ENCODE data around the gene ZBTB18.
"Not testable (repeated sequence)": the region's sequence is repeated elsewhere in the genome, so short reads cannot be mapped to it uniquely, and the experiment has no call there.

The ZBTB18 gene

GRCh38 chr1:244050835-244051444, at the start of gene ZBTB18:
Gene ZBTB18 (plus strand): TSS chr1:244051283. CDS start chr1:244051432, 149 bp downstream.
- no peak for DNase-seq (ENCODE audit: low read depth in 2 of 3, low spot score in 1 of 3)

GRCh38 chr1:244002721-244003120, 48.4 kb upstream of the ZBTB18 start:
- no peak for DNase-seq (ENCODE audit: low read depth in 2 of 3, low spot score in 1 of 3)

GRCh38 chr1:244005455-244005854, 45.6 kb upstream of the ZBTB18 start:
- no peak for DNase-seq (ENCODE audit: low read depth in 2 of 3, low spot score in 1 of 3)

- no peak for DNase-seq (ENCODE audit: low read depth in 2 of 3, low spot score in 1 of 3)
Observed at GRCh38 chr1:244006381-244006901, 44.6 kb upstream of the ZBTB18 start.

- DNase-seq (ENCODE audit: low read depth in 2 of 3, low spot score in 1 of 3), result no peak
Observed at GRCh38 chr1:244006961-244007360, 44.1 kb upstream of the ZBTB18 start.

- peak; percentile 9 to 48 (median 38) for DNase-seq (ENCODE audit: low read depth in 2 of 3, low spot score in 1 of 3)
Observed at GRCh38 chr1:244010191-244010590, 40.9 kb upstream of the ZBTB18 start.

- no peak for DNase-seq (ENCODE audit: low read depth in 2 of 3, low spot score in 1 of 3)
Observed at GRCh38 chr1:244010703-244011123, 40.4 kb upstream of the ZBTB18 start.

- DNase-seq (ENCODE audit: low read depth in 2 of 3, low spot score in 1 of 3), result no peak
Observed at GRCh38 chr1:244011271-244011670, 39.8 kb upstream of the ZBTB18 start.

GRCh38 chr1:244011786-244012185, 39.3 kb upstream of the ZBTB18 start:
- no peak for DNase-seq (ENCODE audit: low read depth in 2 of 3, low spot score in 1 of 3)

GRCh38 chr1:244012202-244012601, 38.9 kb upstream of the ZBTB18 start:
- no peak for DNase-seq (ENCODE audit: low read depth in 2 of 3, low spot score in 1 of 3)

- DNase-seq (ENCODE audit: low read depth in 2 of 3, low spot score in 1 of 3), result no peak
Observed at GRCh38 chr1:244013100-244013499, 38.0 kb upstream of the ZBTB18 start.

- not testable (repeated sequence) for DNase-seq (ENCODE audit: low read depth in 2 of 3, low spot score in 1 of 3)
Observed at GRCh38 chr1:244014862-244015261, 36.2 kb upstream of the ZBTB18 start.

GRCh38 chr1:244019982-244020485, 31.0 kb upstream of the ZBTB18 start:
- DNase-seq (ENCODE audit: low read depth in 2 of 3, low spot score in 1 of 3), result no peak

- DNase-seq (ENCODE audit: low read depth in 2 of 3, low spot score in 1 of 3), result no peak
Observed at GRCh38 chr1:244021427-244021826, 29.7 kb upstream of the ZBTB18 start.

- no peak for DNase-seq (ENCODE audit: low read depth in 2 of 3, low spot score in 1 of 3)
Observed at GRCh38 chr1:244022311-244022710, 28.8 kb upstream of the ZBTB18 start.

GRCh38 chr1:244022864-244023440, 28.1 kb upstream of the ZBTB18 start:
- DNase-seq (ENCODE audit: low read depth in 2 of 3, low spot score in 1 of 3), result no peak

- no peak for DNase-seq (ENCODE audit: low read depth in 2 of 3, low spot score in 1 of 3)
Observed at GRCh38 chr1:244027491-244028145, 23.5 kb upstream of the ZBTB18 start.

- DNase-seq (ENCODE audit: low read depth in 2 of 3, low spot score in 1 of 3), result no peak
Observed at GRCh38 chr1:244028701-244029100, 22.4 kb upstream of the ZBTB18 start.

- no peak for DNase-seq (ENCODE audit: low read depth in 2 of 3, low spot score in 1 of 3)
Observed at GRCh38 chr1:244029124-244029523, 22.0 kb upstream of the ZBTB18 start.

- DNase-seq (ENCODE audit: low read depth in 2 of 3, low spot score in 1 of 3), result no peak
Observed at GRCh38 chr1:244030481-244031040, 20.5 kb upstream of the ZBTB18 start.

- DNase-seq (ENCODE audit: low read depth in 2 of 3, low spot score in 1 of 3), result no peak
Observed at GRCh38 chr1:244035358-244035757, 15.7 kb upstream of the ZBTB18 start.

GRCh38 chr1:244037252-244037651, 13.8 kb upstream of the ZBTB18 start:
- DNase-seq (ENCODE audit: low read depth in 2 of 3, low spot score in 1 of 3), result no peak
